DOHH2 (cell line): ENCODE measurements around the gene GPR160.

ENCODE experiments used
- CTCF ChIP-seq: fragments of 200-600 bp; sonication (generic); IDR thresholded peaks from one replicate; pipeline ENCODE4 v1.5.1; 2014; ENCODE audit warnings: antibody characterized with exemption, mild to moderate bottlenecking, low read depth, low read length; ENCODE audit not compliant: poor library complexity, severe bottlenecking
- EZH2phosphoT487 ChIP-seq: fragments of 200-600 bp; sonication (generic); IDR thresholded peaks from 2 replicates; pipeline ENCODE4 v1.6.1; 2017; ENCODE audit warnings: borderline replicate concordance, mild to moderate bottlenecking, antibody characterized with exemption, low read length, moderate library complexity, mixed read lengths

DNA sequence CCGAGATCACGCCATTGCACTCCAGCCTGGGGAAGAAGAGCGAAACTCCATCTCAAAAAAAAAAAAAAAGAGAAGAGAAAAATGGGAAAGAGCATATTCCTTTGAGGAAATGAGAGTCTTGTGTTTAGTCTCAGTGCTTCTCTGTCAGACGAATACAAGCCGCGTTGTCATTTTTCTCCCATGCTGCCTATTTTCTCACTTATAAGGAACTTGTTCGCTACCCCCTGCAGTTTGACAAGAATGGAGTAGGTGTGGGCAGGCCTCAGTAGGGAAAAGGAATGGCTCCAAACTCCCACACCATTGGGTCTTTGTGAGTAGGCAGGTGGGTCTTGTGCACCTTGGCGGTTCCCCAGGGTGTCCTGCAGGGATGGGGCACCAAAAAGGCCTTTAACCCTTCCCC, 6.5 kb downstream of the GPR160 start:
- TF ChIP-seq CTCF (no peak), EZH2phosphoT487 (no peak)
